Vein endothelial cell (primary cell): ENCODE measurements around the gene SYNCRIP. TPM values are rescaled to one million over a fixed set of nuclear protein-coding genes. Genes with fewer than 3 reads are reported as not detected.

ENCODE experiments used
- small RNA-seq: library from RNA; depleted of rRNA; stranded (forward); fragments of <200 nt; gene quantifications from one replicate; pipeline ENCODE3, GENCODE V24; 2012
- total RNA-seq: library from RNA; depleted of rRNA; stranded (reverse); fragments of >200 nt; gene quantifications from 2 replicates; pipeline ENCODE4 v1.2.3, GENCODE V29; 2012

SYNCRIP gene
- total RNA-seq: 71.2 and 127 TPM in 2 replicates

DNA sequence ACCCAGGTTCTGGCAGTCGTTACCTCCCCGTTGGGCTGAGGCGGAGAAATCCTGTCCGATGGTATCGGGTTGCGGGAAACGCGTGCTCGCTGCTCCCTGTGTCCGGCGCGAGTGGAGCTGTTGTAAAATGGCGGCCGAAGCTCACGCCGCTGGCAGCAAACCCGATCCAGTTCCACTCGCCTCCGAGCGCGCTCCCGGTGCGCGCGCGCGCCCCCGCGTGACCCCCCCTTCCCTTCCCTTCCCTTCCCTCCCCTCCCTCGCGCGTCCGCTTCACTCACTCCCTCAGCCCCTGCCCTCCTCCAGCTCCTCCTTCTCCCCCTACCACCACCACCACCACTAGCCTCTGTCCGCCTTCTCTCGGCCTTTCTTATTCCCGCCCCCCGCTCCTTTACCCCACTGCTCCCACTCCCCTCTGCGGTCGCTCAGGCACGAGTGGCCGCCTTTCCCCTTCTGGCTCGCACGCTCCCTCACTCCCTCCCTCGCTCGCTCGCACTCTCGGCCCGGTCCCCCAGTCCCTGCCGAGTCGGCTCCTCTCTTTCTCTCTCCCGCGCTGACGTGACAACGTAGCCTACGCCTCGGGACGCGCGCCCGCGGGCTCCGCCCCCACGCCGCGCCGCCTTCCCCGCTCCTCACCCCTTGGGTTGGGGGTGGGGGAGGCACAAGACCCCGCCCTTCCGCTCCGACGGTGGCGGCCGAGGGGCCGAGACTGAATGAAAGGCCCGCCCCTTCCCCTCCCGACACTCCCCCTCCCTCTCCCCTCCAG, at the start of gene SYNCRIP:
Gene SYNCRIP (minus strand): TSS at position 113 of the 763 bp plus-strand sequence. CDS start 1,447 bp downstream, outside the sequence.

DNA sequence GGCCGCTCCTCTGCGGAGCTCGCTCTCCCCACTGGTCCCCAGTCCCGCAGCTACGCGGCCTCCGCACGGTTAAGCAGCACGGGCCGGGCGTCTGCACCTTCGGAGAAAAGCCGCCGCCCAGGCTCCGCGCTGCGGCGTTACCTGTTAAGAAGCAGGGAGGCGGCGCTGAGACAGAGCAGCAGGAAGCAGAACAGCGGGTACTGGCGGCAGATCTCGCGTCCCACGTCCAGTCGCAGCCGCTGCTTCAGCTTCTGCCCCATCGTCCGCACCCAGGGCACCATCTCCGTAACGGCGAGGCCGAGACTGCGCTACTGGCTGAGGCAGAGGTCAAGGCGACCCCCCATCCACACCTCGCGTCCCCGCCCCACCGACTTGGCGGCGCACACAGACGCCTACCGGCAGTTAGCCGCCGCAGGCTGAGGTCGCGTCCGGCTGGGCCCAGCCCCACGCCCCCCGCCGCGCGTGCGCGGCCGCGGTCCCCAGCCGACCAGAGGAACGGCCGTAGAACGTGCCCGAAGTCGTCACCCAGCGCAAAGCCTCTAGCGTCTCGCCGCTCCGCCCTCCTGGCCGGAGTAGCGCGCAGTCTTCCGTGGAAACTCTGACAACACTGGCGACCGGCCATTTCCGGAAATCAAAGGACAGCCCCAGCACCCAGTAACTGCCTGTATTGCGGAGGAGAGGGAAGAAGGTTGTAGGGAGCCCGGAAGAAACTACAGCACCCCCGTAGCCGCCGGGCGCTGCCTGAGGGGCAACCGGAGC, 49.1 kb downstream of the SYNCRIP start, which contains the start of gene SNX14:
Gene SNX14 (minus strand): TSS at position 421 of the 759 bp plus-strand sequence. CDS start 140 bp downstream, at position 281.

Small RNA genes lying within 50 kb of the gene (small RNA-seq; reads per million reads assigned to genes)
- gene SNORD50B: not detected

Other genes with a start within 250 kb of the SYNCRIP start
- 159 and 206 TPM in 2 replicates for gene NT5E, start 192.8 kb downstream of the SYNCRIP start, total RNA-seq
- gene SNX14, start 49.0 kb downstream of the SYNCRIP start, total RNA-seq: 90.5 and 101 TPM in 2 replicates